Activated naive CD8-positive, alpha-beta T cell (primary cell): ENCODE results near the gene DGAT2.

Source experiments
- H3K27ac Mint-ChIP-seq: one replicate; pipeline ENCODE4 v1.8.0; 2021; ENCODE audit warnings: mixed read lengths
- H3K27me3 Mint-ChIP-seq: one replicate; pipeline ENCODE4 v1.8.0; 2021; ENCODE audit warnings: mixed read lengths
- H3K36me3 Mint-ChIP-seq: one replicate; pipeline ENCODE4 v1.8.0; 2021; ENCODE audit warnings: mixed read lengths
- H3K4me1 Mint-ChIP-seq: one replicate; pipeline ENCODE4 v1.8.0; 2021; ENCODE audit warnings: low read depth, mixed read lengths
- H3K4me3 Mint-ChIP-seq: one replicate; pipeline ENCODE4 v1.8.0; 2021; ENCODE audit warnings: mild to moderate bottlenecking, mixed read lengths
- H3K9me3 Mint-ChIP-seq: one replicate; pipeline ENCODE4 v1.8.0; 2021; ENCODE audit warnings: low read depth, mixed read lengths

Gene DGAT2

DNA sequence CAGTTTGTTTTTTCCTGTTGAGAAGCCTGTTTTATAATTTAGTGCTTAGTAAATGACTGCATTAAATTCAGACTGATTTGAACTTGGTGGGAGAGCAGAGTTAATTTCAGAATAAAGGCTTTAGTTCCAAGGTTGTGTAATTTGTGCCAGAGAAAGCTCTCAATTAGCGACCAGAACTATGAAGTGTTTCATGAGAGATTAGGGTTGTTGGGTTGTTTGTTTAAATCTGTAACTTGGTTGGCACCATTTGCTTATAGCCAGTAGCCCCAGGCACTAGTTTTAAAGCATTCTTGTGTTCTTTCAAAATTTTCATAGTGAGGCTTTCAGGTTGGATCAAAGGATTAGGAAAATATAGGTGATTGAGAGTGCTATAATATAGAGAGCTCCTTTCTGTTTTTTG lies 71.9 kb downstream of the DGAT2 start:
- Mint-ChIP-seq H3K4me3 (no peak overlapping the region), H3K36me3 (peaks cover 2% of the 10 kb centered on the region), H3K27me3 (no peaks in the 10 kb centered on the region), H3K4me1 (peaks cover 21% of the 10 kb centered on the region), H3K27ac (no peak overlapping the region), H3K9me3 (no peaks in the 10 kb centered on the region)

DNA sequence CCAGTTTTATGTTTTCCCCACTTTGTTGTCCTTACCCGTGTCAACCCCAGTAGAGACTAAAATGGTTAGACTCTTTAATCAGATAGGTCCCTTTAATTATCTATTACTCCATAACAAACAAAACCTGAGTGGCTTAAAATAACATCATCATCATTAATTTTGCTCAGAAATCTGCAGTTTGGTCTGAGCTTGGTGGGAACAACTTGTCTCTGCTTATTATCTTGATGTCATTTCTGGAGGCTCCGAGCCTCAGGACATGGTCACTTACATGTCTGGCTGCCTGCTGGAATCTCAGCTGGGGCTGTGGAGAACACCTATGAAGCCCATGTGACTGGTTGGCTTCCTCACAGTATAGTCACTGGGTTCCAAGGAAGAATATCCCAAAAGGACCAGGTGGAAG lies 73.2 kb downstream of the DGAT2 start:
- Mint-ChIP-seq H3K36me3 (peaks cover 2% of the 10 kb centered on the region), H3K4me3 (no peak overlapping the region), H3K27ac (no peak overlapping the region), H3K4me1 (peaks cover 15% of the 10 kb centered on the region), H3K27me3 (no peaks in the 10 kb centered on the region), H3K9me3 (no peaks in the 10 kb centered on the region)

DNA sequence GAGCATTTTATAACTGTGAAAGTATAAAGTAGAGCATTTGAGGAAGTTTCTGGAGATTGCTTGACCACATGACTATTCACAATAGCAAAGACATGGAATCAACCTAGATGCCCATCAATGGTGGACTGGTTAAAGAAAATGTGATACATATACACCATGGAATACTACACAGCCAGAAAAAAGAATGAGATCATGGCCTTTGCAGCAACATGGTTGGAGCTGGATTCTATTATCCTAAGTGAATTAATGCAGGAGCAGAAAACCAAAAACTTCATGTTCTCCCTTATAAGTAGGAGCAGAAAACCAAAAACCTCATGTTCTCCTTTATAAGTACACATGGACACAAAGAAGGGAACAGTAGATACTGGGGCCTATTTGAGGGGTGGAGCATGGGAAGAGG lies 76.7 kb downstream of the DGAT2 start:
- Mint-ChIP-seq H3K27me3 (no peaks in the 10 kb centered on the region), H3K36me3 (peaks cover 2% of the 10 kb centered on the region), H3K4me3 (no peak overlapping the region), H3K4me1 (peaks cover 16% of the 10 kb centered on the region), H3K27ac (no peak overlapping the region), H3K9me3 (no peaks in the 10 kb centered on the region)

DNA sequence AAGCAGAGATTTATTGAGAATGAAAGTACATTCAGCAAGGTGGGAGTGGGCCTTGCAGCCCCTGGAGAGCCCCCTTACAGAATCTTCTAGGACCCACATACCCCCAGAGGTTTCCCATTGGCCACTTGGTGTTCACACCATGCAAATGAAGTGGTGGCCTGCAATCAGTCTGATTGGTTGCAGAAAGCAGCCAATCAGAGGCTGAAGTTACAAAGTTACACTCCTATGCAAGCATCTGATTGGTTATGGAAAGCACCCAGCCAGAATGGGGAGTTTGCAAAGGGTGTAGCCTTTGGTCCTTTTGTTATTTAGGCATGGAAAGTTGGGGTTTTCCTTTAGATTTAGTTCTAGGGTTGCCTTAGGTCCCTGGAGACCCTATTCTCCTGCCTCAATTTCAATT lies 81.3 kb downstream of the DGAT2 start:
- Mint-ChIP-seq H3K27me3 (no peaks in the 10 kb centered on the region), H3K4me3 (no peak overlapping the region), H3K27ac (no peak overlapping the region), H3K4me1 (peaks cover 22% of the 10 kb centered on the region), H3K9me3 (no peaks in the 10 kb centered on the region), H3K36me3 (peaks cover 5% of the 10 kb centered on the region)

DNA sequence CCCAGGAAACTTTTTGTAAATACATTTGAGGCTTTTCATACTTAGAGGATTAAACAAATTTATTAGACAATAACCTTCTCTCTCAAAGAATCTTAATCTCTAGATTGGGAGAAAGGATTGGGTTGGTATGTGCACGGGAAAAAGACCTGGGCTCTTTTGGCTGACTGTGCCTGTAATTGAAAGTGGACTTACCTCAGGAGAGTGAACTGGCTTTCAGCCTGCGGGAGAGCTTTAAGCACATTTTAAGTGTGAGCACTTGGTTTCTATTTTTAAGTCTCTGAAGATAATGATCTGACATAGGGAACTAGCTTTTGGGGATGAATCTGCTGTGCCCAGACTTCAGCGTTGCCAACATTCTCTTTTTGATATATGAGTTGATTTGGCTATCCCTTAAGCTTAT lies 82.2 kb downstream of the DGAT2 start:
- no peaks in the 10 kb centered on the region for H3K9me3 Mint-ChIP-seq
- H3K36me3 Mint-ChIP-seq: peaks cover 10% of the 10 kb centered on the region
- H3K27me3 Mint-ChIP-seq: no peaks in the 10 kb centered on the region
- peak overlapping the region; percentile 12 for H3K27ac Mint-ChIP-seq
- H3K4me3 Mint-ChIP-seq: no peak overlapping the region
- H3K4me1 Mint-ChIP-seq: peaks cover 22% of the 10 kb centered on the region
